Ammon's horn (tissue), 1 donor: ENCODE measurements around the gene UAP1L1.

Experiments used
- DNase-seq: peaks from one replicate; pipeline ENCODE4 v3.0.0-alpha.2; 2016; ENCODE audit warnings: low spot score

The UAP1L1 gene

GRCh38 chr9:137075275-137075775 lies 2.0 kb upstream of the UAP1L1 start:
- no peak for DNase-seq

DNA sequence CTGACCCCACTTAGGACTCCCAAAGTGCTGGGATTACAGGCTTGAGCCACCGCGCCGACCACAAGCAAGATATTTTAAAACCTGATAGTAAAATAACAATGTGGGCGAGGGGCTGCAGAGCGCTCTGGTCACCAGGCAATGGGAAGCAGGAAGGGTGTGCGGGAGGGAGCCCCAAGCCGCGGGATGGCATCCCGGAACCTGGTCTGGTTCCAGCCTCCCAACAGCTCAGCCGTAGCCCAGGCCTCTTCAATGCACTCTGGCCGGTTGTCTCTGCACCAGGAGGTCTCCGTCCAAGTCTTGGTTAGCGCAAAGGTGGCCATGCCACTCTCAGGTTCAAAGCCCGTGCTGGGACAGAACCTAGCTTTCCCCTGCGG lies 694 bp upstream of the UAP1L1 start:
- DNase-seq, result no peak

DNA sequence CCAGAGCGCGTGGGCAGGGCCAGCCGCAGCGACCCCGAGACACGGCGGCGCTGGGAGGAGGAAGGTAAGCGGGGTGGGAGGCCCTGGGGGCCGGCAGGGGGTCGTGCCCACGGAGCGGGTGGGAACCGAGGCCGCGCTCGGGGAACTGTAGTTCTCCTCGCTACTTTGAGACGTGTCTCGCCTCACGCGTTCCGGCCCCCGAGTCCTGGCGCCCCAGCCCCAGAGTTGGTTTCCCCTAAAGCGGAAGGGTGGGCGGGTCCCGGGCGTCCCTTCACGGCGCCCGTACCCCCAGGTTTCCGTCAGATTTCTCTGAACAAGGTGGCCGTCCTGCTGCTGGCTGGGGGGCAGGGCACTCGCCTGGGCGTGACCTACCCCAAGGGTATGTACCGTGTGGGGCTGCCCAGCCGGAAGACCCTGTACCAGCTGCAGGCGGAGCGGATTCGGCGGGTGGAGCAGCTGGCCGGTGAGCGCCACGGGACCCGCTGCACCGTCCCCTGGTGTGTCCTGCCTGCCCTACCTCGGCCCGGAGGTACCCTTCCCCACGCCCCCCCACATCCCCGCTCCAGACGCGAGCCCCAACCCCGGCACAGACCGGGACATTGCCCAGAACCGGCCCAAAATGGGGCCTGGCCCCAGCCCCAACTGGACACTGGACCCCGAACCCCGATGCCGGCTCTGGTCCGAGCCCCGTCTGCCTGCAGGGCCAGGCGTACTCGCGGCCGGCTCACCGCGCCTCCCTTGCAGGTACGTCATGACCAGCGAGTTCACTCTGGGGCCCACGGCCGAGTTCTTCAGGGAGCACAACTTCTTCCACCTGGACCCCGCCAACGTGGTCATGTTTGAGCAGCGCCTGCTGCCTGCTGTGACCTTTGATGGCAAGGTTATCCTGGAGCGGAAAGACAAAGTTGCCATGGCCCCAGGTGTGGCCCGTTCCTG lies 709 bp downstream of the UAP1L1 start:
- DNase-seq, result no peak

DNA sequence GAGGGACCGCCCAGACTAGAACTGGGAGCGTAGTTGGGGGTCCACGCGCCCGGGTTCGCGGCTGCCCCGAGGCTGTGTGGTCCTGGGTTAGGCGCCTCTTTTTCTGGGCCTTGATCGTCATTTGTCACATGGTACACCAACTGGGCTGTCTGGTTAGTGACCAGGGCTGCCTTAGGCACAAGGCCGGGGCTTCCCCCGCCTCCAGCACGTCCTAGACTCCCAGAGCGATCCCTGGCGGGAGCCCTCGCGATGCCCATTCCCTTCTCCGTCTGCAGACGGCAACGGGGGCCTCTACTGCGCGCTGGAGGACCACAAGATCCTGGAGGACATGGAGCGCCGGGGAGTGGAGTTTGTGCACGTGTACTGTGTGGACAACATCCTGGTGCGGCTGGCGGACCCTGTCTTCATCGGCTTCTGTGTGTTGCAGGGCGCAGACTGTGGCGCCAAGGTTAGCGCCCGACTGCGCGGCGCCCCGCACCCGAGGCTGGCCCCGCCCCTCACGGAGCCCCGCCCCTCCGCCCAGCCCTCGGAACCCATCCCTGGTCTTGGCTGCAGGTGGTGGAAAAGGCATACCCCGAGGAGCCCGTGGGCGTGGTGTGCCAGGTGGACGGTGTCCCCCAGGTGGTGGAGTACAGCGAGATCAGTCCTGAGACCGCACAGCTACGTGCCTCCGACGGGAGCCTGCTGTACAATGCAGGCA lies 1.5 kb downstream of the UAP1L1 start:
- no peak for DNase-seq

GRCh38 chr9:137079401-137079787 lies 2.1 kb downstream of the UAP1L1 start:
- no peak for DNase-seq

GRCh38 chr9:137080260-137081122 lies 3.2 kb downstream of the UAP1L1 start:
- no peak for DNase-seq

DNA sequence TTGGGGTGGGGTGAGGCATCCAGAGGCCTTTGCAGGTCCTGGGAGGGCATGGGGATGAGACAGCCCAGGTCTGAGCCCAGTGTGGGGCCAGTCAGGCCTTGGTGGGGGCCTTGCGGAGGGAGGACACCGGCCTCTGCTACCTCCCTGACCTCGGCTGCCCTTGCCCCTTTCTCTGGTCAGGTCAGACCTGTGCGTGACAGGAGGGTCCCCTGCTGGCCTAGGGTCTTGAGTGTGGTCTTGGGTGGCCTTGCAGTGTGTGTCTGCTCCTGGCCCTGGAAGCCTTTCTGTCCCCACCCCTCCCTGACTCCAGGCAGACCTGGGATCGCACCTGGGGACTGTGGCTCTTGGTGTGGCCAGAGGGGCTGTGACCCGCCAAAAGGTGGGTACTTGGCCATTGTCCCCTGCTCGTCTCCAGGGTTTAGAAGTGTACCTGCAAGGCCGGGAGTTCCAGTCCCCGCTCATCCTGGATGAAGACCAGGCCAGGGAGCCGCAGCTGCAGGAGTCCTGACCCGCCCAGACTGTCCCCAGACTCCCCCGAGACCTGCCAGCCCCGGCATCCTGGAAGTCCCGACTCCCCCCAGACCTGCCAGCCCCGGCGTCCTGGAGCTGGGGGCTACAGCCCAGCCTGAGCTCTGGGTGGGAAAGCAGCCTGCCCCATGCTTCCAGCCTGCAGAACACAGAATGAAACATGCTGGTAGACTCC lies 5.1 kb downstream of the UAP1L1 start:
- no peak for DNase-seq

DNA sequence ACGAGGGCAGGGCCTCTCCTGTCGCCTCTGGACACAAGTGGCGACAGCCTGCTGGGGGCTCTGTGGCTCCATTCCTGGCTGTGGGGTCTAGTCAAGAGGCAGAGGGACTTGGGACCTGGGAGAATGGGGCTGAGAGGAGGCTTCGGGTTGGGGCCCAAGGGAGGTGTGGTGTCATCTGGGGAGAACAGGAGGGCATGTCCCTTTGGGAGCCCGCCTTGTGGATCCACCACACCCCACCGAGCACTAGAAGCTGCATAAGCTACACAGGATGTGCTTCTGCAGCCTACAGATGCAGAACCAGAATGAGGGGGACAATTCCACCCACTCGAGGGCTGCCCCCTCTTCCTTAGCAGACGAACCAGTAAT lies 5.6 kb downstream of the UAP1L1 start:
- DNase-seq, result no peak

GRCh38 chr9:137083394-137084004 lies 6.2 kb downstream of the UAP1L1 start:
- peak; percentile 76 for DNase-seq

DNA sequence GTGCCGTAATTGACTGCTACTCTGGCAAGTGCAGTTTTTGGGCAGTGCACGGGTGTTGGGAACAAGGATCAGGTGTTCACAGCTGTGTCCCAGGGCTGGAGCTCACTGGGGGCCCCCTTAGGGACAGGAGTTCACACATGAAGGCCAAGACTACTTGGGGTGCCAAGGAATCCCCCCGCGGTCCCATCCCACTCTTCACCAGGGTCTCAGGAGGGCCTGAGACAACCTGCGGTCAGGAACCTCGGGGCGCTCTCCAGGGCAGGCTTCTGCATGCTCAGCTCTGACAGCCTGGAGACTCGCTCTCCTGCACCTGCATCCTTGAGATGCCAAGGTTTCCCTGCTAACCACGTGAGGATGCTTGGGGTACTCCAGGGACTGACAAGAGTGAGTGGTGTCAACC lies 7.2 kb downstream of the UAP1L1 start:
- no peak for DNase-seq

- no peak for DNase-seq
Observed at GRCh38 chr9:137085920-137086530, 8.7 kb downstream of the UAP1L1 start.

DNA sequence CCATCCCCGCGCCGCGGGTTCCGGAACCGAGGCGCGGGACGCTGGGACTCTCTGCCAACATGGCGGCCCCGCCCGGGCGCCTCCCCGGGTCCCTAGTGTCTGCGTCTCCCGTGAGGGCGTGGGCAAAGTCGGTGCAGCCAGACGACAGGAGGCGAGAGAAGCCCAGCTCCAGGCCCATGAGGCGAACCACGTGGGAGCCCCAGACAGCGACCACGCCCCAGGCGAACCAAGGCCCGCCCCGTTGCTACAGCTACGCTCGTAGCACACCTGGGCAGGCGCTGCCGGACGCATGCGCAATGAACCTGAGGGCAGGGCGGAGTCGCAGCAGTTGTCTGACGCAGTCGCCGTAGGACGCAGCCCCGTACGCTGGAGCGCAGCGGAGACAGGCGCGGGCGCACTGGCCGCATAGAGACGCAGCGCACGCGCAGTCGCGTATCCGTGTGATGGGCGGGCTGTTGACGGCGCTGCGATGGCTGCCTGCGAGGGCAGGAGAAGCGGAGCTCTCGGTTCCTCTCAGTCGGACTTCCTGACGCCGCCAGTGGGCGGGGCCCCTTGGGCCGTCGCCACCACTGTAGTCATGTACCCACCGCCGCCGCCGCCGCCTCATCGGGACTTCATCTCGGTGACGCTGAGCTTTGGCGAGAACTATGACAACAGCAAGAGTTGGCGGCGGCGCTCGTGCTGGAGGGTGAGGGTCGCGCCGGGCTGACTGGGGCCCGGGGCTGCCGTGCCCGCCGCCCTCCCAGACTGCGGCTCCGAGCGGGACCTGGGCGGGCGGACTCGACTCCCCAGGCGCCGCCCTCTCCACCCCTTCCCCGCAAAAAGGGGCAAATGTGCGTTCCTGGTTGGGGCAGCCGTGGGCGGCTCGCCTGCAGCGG lies 9.5 kb downstream of the UAP1L1 start, which contains the start of gene MAN1B1:
MAN1B1 (plus strand) TSS at position 455 of the 878 bp plus-strand sequence; CDS start at position 470, 15 bp downstream.
- DNase-seq, result peak; percentile 99

GRCh38 chr9:137087409-137087925 lies 10.2 kb downstream of the UAP1L1 start:
- no peak for DNase-seq

- DNase-seq, result no peak
Observed at GRCh38 chr9:137088121-137088520, 10.8 kb downstream of the UAP1L1 start.

DNA sequence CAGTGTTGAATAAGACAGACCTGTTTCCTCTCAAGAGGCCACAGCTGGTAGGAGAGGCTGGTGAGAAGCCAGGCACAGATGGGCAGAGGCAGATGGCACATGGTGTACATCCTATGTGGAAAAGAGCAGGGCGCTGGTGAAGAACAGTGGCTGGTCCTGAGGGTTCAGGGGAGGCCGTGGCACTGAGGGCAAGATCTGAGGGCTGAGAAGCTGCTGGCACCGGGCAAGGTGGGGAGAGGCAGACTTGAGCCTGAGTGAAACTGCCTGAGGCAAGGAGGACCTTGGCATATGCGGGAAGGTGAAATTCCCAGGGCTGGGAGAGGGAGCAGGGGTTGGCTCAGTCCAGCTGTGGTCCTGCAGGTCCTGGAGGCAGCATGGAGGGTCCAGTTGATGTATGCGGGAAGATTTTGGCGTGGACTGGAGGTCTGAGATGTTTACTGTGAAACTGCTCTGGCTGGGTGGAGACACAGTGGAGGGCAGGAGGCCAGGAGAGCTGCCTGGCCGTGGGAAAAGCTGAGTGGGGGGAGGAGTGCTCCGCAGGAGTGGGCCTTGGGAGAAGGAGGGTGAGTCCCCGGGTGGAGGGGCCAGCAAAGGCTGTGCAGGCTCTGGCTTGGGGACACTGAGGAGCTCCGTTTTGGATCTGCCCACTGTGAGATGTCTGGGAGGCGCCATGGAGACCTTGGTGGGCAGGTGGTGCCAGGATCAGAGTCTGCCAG lies 12.1 kb downstream of the UAP1L1 start:
- DNase-seq, result no peak

GRCh38 chr9:137095664-137096517 lies 18.6 kb downstream of the UAP1L1 start:
- DNase-seq, result no peak

GRCh38 chr9:137096785-137097546 lies 19.6 kb downstream of the UAP1L1 start:
- no peak for DNase-seq
